Measurements from ENCODE around the gene MRPL38. TPM values are rescaled to one million over a fixed set of nuclear protein-coding genes. Genes with fewer than 3 reads are reported as not detected.

MRPL38 gene
- total and polyA plus RNA-seq, 2 of the 8 experiments (the other 6 are each of a cell fraction or from before 2014, with no cell fraction given), result 78.4 to 125 TPM

DNA sequence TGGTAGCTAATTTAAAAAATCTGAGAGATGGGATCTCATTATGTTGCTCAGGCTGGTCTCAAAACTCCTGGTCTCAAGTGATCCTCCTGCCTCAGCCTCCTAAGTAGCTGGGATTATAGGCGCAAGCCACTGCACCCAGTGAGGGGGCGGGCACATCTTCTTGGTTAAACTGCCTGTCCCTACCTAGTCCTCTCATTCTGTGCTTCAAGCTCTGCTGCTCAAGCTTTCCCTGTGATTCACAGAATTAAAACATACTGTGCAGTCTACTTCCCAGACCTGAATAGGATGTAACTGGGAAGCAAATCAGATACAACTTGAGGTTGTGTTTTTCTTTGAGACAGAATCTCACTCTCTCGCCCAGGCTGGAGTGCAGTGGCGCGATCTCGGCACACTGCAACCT lies 2.3 kb downstream of the MRPL38 start (continued):
- TF ChIP-seq SP4 (IDR thresholded peaks at IDR 0.05; ENCODE audit: low read length), result no peak
- no peak for TF ChIP-seq FOSL1 (IDR thresholded peaks at IDR 0.05; ENCODE audit: insufficient read depth, low read depth, low read length)
- no peak for TF ChIP-seq TBP (IDR thresholded peaks at IDR 0.05; ENCODE audit: low read depth, low read length)
- no peak for TF ChIP-seq GTF2F1 (IDR thresholded peaks at IDR 0.05; ENCODE audit: borderline replicate concordance, low read depth, low read length)
- TF ChIP-seq SIX5 (IDR thresholded peaks at IDR 0.05; ENCODE audit: low read depth, low read length), result no peak
